Keratinocyte (primary cell): ENCODE data around the gene OR52N1. TPM values are rescaled to one million over a fixed set of nuclear protein-coding genes. Genes with fewer than 3 reads are reported as not detected.

Experiments used
- DNase-seq: peaks from one replicate; pipeline ENCODE4 v3.0.0-alpha.2; 2011; ENCODE audit warnings: low read depth, missing footprints, low spot score
- FAIRE-seq: peaks from 2 replicates; lab custom pipeline; 2011; peaks lifted over from hg19 to GRCh38; lab: Jason Lieb, UNC
- H2AFZ ChIP-seq: 2 replicates; pipeline ENCODE4 v1.6.0; 2012; ENCODE audit warnings: low read length, control low read depth, inconsistent platforms; ENCODE audit not compliant: control insufficient read depth
- H3K27ac ChIP-seq: 2 replicates; pipeline ENCODE4 v1.5.1; 2011; ENCODE audit warnings: low read length; ENCODE audit not compliant: control insufficient read depth, insufficient read depth
- H3K27me3 ChIP-seq: 3 replicates; pipeline ENCODE4 v1.6.0; 2011; ENCODE audit warnings: low read length; ENCODE audit not compliant: control insufficient read depth, insufficient read depth; ENCODE audit errors: extremely low read depth
- H3K36me3 ChIP-seq, 2 experiments: 2 replicates in 1 of 2; 3 replicates in 1 of 2; pipeline ENCODE4 v1.5.1; 2011; ENCODE audit warnings: low read length in 2 of 2, mild to moderate bottlenecking in 1 of 2; ENCODE audit not compliant: control insufficient read depth in 2 of 2, insufficient read depth in 2 of 2; ENCODE audit errors: extremely low read depth in 1 of 2
- H3K4me1 ChIP-seq: 3 replicates; pipeline ENCODE4 v1.5.1; 2011; ENCODE audit warnings: low read length; ENCODE audit not compliant: control insufficient read depth, insufficient read depth; ENCODE audit errors: extremely low read depth
- H3K4me2 ChIP-seq: 3 replicates; pipeline ENCODE4 v1.6.0; 2011; ENCODE audit warnings: low read depth, low read length; ENCODE audit not compliant: control insufficient read depth, insufficient read depth; ENCODE audit errors: extremely low read depth
- H3K4me3 ChIP-seq, 3 experiments: fragments of 200-600 bp in 1 of 3; sonication (generic) in 1 of 3; 2 replicates in 2 of 3; 3 replicates in 1 of 3; pipeline ENCODE4 v1.5.1; 2011 to 2016; ENCODE audit warnings: low read length in 3 of 3, mild to moderate bottlenecking in 3 of 3, control low read depth in 2 of 3, inconsistent platforms in 1 of 3, low read depth in 1 of 3, mixed read lengths in 1 of 3, mixed run types in 1 of 3, moderate library complexity in 1 of 3; ENCODE audit not compliant: control insufficient read depth in 2 of 3, insufficient read depth in 2 of 3; ENCODE audit errors: extremely low read depth in 1 of 3
- H3K79me2 ChIP-seq: 2 replicates; pipeline ENCODE4 v1.6.0; 2012; ENCODE audit warnings: low read length; ENCODE audit not compliant: control insufficient read depth, insufficient read depth
- H3K9ac ChIP-seq: 3 replicates; pipeline ENCODE4 v1.6.0; 2011; ENCODE audit warnings: low read length; ENCODE audit not compliant: control insufficient read depth, insufficient read depth; ENCODE audit errors: extremely low read depth
- H3K9me1 ChIP-seq: 3 replicates; pipeline ENCODE4 v1.6.0; 2011; ENCODE audit warnings: low read length; ENCODE audit not compliant: control insufficient read depth, insufficient read depth; ENCODE audit errors: extremely low read depth
- H3K9me3 ChIP-seq: 2 replicates; pipeline ENCODE4 v1.5.1; 2012; ENCODE audit warnings: low read depth, low read length; ENCODE audit not compliant: control insufficient read depth
- H4K20me1 ChIP-seq: 3 replicates; pipeline ENCODE4 v1.6.0; 2011; ENCODE audit warnings: low read length; ENCODE audit not compliant: control insufficient read depth, insufficient read depth; ENCODE audit errors: extremely low read depth
- EZH2 ChIP-seq: IDR thresholded peaks from one replicate; pipeline ENCODE4 v1.6.1; 2012; ENCODE audit warnings: inconsistent platforms, mild to moderate bottlenecking, low read length, moderate library complexity
- dilution Hi-C: fragments of 300-500 bp; cut with MboI; formaldehyde crosslinking; loops from one replicate; pipeline ENCODE4 v1.7.0; 2020; ENCODE audit warnings: low sequenced_read_pairs; ENCODE audit not compliant: extremely low pct_ligation_motif_present
- polyA plus RNA-seq, 5 experiments: library from polyadenylated mRNA; depleted of rRNA in 3 of 5; stranded (reverse) in 3 of 5; stranded (forward) in 1 of 5; unstranded in 1 of 5; fragments of >200 nt; gene quantifications; 1 replicate in 1 of 5; 2 replicates in 3 of 5; 3 replicates in 1 of 5; pipeline versions ENCODE4 v1.2.1 to v1.2.3, GENCODE V29; 2011 to 2012; ENCODE audit warnings: missing spikeins in 2 of 5, low read depth in 1 of 5, low replicate concordance in 1 of 5
- TF ChIP-seq, protein P1 (sequence below), 3 experiments: IDR thresholded peaks in 1 of 3; conservative IDR thresholded peaks in 1 of 3; optimal IDR thresholded peaks in 1 of 3; 2 replicates in 2 of 3; 3 replicates in 1 of 3; pipeline versions ENCODE3 to v1.5.1; 2011; ENCODE audit warnings: low read length in 3 of 3, mild to moderate bottlenecking in 3 of 3, moderate library complexity in 2 of 3, control low read depth in 1 of 3, inconsistent platforms in 1 of 3; ENCODE audit not compliant: insufficient read depth in 2 of 3; ENCODE audit errors: extremely low read depth in 1 of 3

Gene OR52N1
- polyA plus RNA-seq, 1 donor (not counting 4 experiments of a cell fraction or from before 2014, with no cell fraction given), result not detected

DNA sequence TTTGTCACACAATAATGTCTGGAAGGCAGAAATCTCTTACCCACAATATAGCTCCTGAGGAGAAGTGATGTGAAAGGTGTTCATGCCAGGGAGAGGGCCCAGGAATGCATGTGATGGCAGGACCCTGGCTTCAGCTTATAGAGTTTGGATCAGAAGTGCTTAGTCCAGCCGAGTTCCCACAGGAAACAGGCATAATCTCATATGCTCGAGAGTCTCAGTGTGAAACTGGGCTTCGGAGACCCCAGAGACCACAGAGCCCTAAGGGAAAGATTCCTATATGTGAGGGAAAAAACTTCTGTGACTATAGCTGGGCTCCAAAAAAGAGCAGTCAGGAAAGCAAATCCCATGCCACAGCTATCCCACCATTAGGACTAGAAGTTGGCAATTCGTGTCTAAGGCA lies 7.8 kb downstream of the OR52N1 start, which contains the start of gene OR52N5:
Gene OR52N5 (minus strand): TSS at position 101 of the 400 bp plus-strand sequence. CDS start 4,721 bp downstream, outside the sequence.
- Histone ChIP-seq H2AFZ (no peak within 1 kb of the TSS), H3K79me2 (no peaks in the 10 kb centered on the region), H3K4me1 (no peaks in the 10 kb centered on the region), H3K9ac (no peak within 1 kb of the TSS), H3K4me2 (no peak within 1 kb of the TSS), H3K9me1 (no peaks in the 10 kb centered on the region), H3K27ac (no peak within 1 kb of the TSS), H3K27me3 (no peaks in the 10 kb centered on the region), H3K36me3 (no peaks in the 10 kb centered on the region), H4K20me1 (no peaks in the 10 kb centered on the region), H3K9me3 (no peaks in the 10 kb centered on the region), H3K4me3 (no peak within 1 kb of the TSS)
- dilution Hi-C loops, result no loop called here
- FAIRE-seq (no peak), DNase-seq (no peak)
- TF ChIP-seq, protein P1, sequence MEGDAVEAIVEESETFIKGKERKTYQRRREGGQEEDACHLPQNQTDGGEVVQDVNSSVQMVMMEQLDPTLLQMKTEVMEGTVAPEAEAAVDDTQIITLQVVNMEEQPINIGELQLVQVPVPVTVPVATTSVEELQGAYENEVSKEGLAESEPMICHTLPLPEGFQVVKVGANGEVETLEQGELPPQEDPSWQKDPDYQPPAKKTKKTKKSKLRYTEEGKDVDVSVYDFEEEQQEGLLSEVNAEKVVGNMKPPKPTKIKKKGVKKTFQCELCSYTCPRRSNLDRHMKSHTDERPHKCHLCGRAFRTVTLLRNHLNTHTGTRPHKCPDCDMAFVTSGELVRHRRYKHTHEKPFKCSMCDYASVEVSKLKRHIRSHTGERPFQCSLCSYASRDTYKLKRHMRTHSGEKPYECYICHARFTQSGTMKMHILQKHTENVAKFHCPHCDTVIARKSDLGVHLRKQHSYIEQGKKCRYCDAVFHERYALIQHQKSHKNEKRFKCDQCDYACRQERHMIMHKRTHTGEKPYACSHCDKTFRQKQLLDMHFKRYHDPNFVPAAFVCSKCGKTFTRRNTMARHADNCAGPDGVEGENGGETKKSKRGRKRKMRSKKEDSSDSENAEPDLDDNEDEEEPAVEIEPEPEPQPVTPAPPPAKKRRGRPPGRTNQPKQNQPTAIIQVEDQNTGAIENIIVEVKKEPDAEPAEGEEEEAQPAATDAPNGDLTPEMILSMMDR (optimal IDR thresholded peaks at IDR 0.05 in 1 of 3, IDR thresholded peaks at IDR 0.05 in 1 of 3, conservative IDR thresholded peaks at IDR 0.05 in 1 of 3; ENCODE audit: extremely low read depth in 1 of 3, insufficient read depth in 2 of 3, low read length in 3 of 3), result no peak
- TF ChIP-seq EZH2, result no peak

DNA sequence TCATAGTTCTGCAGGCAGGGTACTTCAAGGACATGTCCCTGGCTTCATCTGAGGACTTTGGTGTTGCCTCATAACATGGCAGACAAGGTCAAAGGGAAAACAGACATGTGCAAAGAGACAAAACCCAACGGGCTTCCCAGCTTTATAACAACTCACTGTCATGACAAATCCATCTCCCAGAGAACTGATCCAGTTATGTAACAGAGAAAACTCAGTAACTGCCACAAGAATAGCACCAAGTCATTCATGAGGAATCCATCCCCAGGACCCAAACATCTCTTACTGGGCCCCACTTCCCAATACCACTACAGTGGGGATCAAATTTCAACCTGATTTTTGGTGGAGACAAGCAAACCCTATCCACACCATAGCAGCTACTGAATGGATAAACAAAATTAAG lies 24.0 kb downstream of the OR52N1 start:
- Histone ChIP-seq H3K9me3 (no peaks in the 10 kb centered on the region), H3K9me1 (no peaks in the 10 kb centered on the region), H3K4me1 (no peaks in the 10 kb centered on the region), H3K79me2 (no peaks in the 10 kb centered on the region), H3K27ac (no peak overlapping the region), H3K27me3 (no peaks in the 10 kb centered on the region), H2AFZ (no peak overlapping the region), H3K9ac (no peak overlapping the region), H4K20me1 (no peaks in the 10 kb centered on the region), H3K36me3 (no peaks in the 10 kb centered on the region), H3K4me3 (no peak overlapping the region), H3K4me2 (no peak overlapping the region)
- FAIRE-seq, result no peak
- DNase-seq, result no peak
- dilution Hi-C loops, result no loop called here
- TF ChIP-seq, protein P1 (optimal IDR thresholded peaks at IDR 0.05 in 1 of 3, IDR thresholded peaks at IDR 0.05 in 1 of 3, conservative IDR thresholded peaks at IDR 0.05 in 1 of 3; ENCODE audit: extremely low read depth in 1 of 3, insufficient read depth in 2 of 3, low read length in 3 of 3), result no peak
- TF ChIP-seq EZH2, result no peak
